ENCODE results near the gene FAM114A2.

- TF ChIP-seq POLR2AphosphoS5 (IDR thresholded peaks at IDR 0.05): no peak
- TF ChIP-seq CTCF (IDR thresholded peaks at IDR 0.05): no peak
- TF ChIP-seq POLR2A (IDR thresholded peaks at IDR 0.05): no peak
- no peak for TF ChIP-seq EP300 (IDR thresholded peaks at IDR 0.05)
Measured at GRCh38 chr5:154044099-154044498, 5.4 kb upstream of the FAM114A2 start.

All from sigmoid colon (tissue), 4 donors.